ENCODE results near the gene GPAM. TPM values are rescaled to one million over a fixed set of nuclear protein-coding genes. Genes with fewer than 3 reads are reported as not detected.

The GPAM gene
- total RNA-seq, 1 donor from 2014 or later: 19.6 TPM

- no peak for DNase-seq (ENCODE audit: low spot score)
Observed at GRCh38 chr10:112182784-112183328, 709 bp downstream of the GPAM start.

DNA sequence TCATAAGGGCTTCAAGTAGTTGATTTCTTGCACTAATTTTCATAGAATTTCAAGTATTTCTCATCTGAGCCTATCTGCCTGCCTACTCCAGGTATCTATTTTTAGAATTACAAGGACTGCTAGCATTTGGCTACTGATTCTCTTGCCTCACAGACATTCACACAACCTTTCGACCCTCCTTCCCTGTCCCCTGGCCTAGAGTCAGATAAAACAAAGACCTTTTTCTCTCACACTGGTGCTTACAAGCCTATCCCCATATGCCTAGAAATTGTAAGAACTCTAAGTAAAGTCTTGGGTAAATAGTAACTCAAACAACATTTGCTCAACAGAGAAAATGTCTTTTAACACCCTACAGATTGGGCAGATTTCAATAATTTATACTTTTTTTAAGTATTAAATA lies 6.3 kb downstream of the GPAM start:
- no peak for DNase-seq (ENCODE audit: low spot score)

DNA sequence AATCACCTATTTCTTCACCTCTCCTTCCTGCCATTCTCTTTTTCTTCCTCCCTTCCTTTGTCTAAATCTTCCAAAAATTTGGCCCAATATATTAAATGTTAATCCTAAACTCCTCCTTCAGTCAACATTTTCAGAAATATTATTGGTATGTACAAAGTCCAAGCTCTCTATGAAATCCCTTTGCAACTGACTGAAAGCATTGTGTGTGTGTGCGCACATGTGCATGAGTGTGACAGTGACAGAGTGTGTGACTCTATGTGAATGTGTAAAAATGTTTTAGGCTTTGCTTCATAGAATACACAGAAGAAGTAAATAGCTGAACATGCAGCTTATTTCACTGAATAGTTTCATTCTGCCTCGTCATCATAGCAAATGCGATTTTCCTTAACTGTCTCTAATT lies 7.0 kb downstream of the GPAM start:
- no peak for DNase-seq (ENCODE audit: low spot score)

DNA sequence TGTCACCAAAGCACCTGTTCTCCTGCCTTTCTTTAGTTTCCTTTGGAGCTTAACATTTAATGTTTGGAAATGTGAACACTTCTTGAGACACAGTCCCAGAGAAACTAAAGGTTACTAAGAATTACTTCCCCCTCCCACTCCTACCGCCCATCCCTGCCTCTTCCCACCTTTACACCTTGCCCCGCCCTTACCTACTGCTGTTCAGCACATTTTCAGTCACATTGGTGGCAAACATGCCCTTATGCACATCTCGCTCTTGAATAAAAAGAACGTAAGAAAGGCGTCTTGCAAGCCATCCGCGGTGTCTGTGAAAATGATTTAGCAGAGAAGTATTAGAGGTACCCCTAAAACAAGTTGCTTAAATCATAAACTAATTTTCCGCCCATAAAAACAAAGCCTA lies 8.2 kb downstream of the GPAM start:
- no peak for DNase-seq (ENCODE audit: low spot score)

DNA sequence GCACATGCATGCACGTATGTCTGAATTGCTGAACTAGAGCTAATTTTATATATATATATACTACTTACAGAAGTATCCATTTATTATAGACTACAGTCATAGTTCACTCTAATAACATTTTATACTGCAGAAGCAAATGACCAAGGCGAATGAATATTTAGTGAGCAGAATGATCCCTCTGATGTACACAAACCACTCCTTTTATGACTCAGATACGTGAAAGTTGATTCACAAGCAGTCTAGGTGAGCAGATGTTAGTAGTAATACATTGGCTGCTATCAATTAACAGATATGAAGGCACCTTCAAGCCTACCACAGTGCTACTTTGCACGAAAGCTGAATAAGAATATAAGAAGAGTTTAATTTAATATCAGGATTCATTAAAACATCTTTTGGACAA lies 10.4 kb downstream of the GPAM start:
- DNase-seq (ENCODE audit: low spot score): no peak

GRCh38 chr10:112168733-112169132 lies 14.8 kb downstream of the GPAM start:
- no peak for DNase-seq (ENCODE audit: low spot score)

GRCh38 chr10:112166800-112167199 lies 16.8 kb downstream of the GPAM start:
- DNase-seq (ENCODE audit: low spot score): no peak

DNA sequence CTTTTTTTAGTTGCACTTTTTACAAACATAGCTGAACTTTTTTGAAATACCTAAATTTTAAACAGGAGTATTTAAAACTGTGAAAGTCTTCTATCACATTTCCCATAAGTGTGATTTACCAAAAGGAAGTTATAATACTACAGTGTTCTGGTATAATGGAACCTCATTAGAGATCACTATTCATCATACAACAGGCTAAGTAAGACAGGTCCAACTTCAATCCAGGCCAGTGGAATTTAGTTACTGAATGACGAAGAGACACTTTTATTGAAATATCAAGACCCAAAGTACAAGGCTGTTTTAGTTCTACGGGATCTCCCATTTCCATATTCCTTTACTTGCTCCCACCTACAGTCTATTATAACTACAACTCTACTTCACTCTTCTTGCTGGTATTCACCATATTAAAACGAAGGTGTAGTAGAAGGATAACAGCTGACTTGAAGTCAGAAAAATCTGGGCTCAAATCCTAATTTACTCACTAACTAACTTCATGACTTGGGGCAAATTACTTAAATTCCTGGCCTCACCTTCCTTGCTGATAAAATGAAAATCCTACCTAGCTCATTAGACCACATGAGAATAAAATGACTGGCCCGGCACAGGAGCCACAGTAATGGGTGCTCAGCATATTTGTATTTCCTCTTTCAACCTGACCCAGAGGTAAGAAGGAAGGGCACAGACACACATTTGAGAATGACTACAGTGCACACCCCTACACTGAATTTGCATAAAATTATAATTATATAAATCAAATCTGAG lies 21.6 kb downstream of the GPAM start:
- no peak for DNase-seq (ENCODE audit: low spot score)

DNA sequence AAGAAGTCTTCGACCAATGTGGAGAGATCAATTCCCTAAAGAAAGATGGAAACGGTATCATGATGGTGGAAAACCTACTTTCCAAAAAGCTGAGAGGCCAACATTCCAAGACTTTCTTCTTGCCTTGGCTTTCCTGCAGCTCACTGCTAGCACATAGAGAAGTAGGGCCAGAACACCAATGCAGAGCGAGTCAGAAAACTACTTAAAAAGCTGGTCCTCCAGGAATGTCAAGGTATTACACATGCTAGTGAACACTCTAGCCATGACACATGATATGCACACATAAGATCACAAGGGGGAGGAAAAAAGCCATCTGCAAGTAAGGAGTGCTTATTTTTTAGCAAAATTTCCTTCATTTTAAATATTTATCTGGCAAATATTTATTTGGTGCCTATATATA lies 22.7 kb downstream of the GPAM start:
- no peak for DNase-seq (ENCODE audit: low spot score)

GRCh38 chr10:112159469-112159868 lies 24.1 kb downstream of the GPAM start:
- no peak for DNase-seq (ENCODE audit: low spot score)

- DNase-seq (ENCODE audit: low spot score): no peak
Observed at GRCh38 chr10:112151524-112152039, 32.0 kb downstream of the GPAM start.

GRCh38 chr10:112148331-112148730 lies 35.2 kb downstream of the GPAM start:
- no peak for DNase-seq (ENCODE audit: low spot score)

GRCh38 chr10:112146799-112147198 lies 36.8 kb downstream of the GPAM start:
- no peak for DNase-seq (ENCODE audit: low spot score)

- DNase-seq (ENCODE audit: low spot score): no peak
Observed at GRCh38 chr10:112145263-112145662, 38.3 kb downstream of the GPAM start.

GRCh38 chr10:112143420-112143819 lies 40.1 kb downstream of the GPAM start:
- no peak for DNase-seq (ENCODE audit: low spot score)

DNA sequence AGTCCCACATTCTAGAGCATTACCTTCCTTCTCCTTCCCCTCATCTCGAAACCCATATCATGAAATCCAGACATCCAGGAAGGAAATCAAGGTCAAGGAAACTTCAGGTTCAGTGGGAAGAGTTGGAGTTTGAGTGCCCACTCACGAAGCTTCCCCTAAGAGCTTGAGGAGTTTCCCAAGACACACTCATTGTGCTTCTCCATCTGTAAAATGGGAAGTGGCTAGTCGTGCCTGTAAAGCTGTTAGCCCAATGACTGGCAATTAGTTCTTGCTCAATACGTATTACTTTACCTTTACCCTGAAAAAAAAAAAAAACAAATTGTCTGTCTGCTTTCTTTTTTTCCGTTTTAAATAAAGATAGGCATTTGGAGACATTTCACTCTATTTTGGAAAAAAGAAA lies 42.3 kb downstream of the GPAM start:
- no peak for DNase-seq (ENCODE audit: low spot score)

- peak; percentile 60 for DNase-seq (ENCODE audit: low spot score)
Observed at GRCh38 chr10:112140110-112140970, 43.2 kb downstream of the GPAM start.

- DNase-seq (ENCODE audit: low spot score): no peak
Observed at GRCh38 chr10:112139176-112139575, 44.4 kb downstream of the GPAM start.

DNA sequence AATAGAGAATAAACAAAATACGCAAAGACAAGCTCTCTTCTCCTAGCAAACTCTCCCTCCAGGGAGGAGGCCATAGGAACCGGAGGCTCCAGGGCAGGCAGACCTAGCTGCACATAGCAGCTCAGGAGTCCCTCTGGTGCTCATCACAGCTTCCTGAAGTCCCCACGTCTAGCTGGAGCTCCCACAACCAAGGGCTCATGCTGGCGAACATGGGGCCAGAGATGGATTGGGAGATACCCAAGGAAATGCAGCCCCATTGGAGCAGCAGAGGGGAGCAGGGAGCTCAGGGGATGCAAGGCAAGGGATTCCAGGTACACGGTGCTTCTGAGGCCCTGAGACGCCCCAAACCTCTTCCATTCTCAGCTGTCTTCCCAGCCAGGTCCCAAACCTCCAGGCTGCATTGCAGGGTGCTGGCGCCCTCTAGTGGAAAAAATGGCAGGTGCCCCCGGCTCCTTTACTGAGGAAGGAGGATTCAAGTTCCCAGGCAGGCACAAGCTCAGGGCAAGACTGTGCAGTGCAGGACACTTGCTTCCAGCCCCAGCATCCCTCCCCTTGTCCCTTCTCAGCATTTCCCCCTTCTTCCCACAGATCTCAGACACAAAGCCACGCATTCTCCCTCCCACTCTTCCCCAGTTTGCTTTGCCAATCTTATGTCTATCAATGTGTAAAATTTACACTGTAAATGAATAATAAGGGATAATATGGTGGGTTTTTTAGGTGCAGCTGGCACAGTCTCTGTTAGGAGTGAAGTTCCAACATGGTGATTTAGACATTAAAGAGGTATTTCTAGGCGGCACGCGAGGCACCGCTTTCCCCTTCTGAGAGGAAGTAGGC lies 46.2 kb downstream of the GPAM start:
- peak; percentile 69 for DNase-seq (ENCODE audit: low spot score)

GRCh38 chr10:112136486-112137153 lies 46.9 kb downstream of the GPAM start:
- no peak for DNase-seq (ENCODE audit: low spot score)

DNA sequence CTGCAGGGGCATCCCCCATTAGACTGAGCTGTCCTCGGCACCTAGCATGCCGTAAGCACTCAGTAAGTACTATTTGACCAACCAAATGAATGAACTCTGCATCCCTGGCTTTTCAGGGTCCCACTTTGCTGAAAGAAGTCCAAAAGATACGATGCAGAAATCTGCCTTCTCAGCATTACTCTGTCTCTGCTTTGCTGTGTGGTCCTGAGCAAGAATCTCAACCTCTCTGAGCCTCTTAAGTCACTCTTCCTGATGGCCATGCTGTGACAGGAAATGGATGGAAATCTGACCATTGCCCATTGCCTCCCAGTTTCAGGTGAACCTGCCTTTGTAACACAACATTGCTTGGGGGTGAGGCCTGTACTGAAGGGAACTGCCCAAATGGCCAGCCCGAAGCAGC lies 48.0 kb downstream of the GPAM start:
- DNase-seq (ENCODE audit: low spot score): no peak

Measured in mucosa of gallbladder (tissue), 1 donor.